Adrenal gland (tissue), 5 donors: ENCODE measurements around the gene TBC1D22A.

Experiments
- CTCF ChIP-seq, 6 experiments: fragments of 450-650 bp in 4 of 6; fragments of 200-600 bp in 2 of 6; sonication (generic) in 1 of 6; IDR thresholded peaks; 1 replicate in 5 of 6; 2 replicates in 1 of 6; pipeline versions ENCODE4 v1.5.1 to v1.8.0; 2016 to 2021; ENCODE audit warnings: antibody characterized with exemption in 6 of 6, mild to moderate bottlenecking in 2 of 6, moderate library complexity in 1 of 6
- POLR2A ChIP-seq, 2 donors: fragments of 450-650 bp; IDR thresholded peaks; one replicate each; pipeline ENCODE4 v1.6.1; 2017; ENCODE audit warnings: antibody characterized with exemption in 2 of 2, mild to moderate bottlenecking in 2 of 2, moderate library complexity in 1 of 2
- donor health status: DM: no; HTN: no; CAD: no.

DNA sequence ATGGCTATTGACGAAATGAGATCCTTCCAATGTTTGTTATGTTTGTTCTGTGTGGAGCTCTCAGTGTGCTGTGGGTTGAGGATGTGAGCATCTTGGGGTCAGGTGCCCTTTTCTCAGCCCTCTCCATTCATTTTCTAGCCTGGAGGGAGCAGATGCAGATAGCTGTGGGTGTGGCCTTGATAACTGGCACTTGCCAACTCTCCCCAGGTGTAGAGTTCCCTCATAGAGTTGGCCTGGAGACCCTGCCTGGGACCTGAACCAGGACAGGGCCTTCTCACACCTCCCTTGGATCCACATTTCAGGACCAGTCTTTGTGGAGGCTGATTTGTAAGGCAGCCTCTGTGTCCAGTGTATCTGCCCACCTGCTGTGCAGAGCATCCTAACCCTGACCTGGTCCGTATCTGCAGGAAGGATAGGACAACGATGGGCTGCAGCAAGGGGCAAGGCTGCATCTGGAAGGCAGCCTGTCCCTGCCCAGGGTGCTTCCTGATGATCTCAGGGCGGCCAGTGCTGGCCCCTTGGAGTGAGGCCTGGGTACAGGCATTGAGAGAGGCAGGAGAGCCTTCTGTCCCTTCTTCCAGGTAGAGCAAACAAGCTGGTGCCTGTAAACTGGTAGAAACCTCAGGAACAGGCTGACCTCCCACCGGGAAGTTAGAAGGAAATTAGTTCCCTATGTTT lies 245.9 kb downstream of the TBC1D22A start:
- TF ChIP-seq CTCF (IDR thresholded peaks at IDR 0.05) (no peak), POLR2A (IDR thresholded peaks at IDR 0.05) (no peak)
